GM12878 (cell line): ENCODE measurements around the gene GREB1. TPM values are rescaled to one million over a fixed set of nuclear protein-coding genes. Genes with fewer than 3 reads are reported as not detected.

Experiments used
- ATAC-seq: fragments of 200-7000 bp; cut with Tn5 transposase; 3 replicates; pipeline ENCODE4 v1.9.1; 2020; ENCODE audit warnings: mild to moderate bottlenecking, moderate library complexity
- BruUV-seq: library from RNA; stranded (reverse); fragments of 400-500 nt; replicated peaks from 2 replicates; lab custom pipeline; 2021; lab: Mats Ljungman, UMichigan
- CTCF ChIA-PET: fragments of 300-600 bp; sonication (Branson Sonifier 250); formaldehyde crosslinking; extraction: SDS; loops from one replicate; lab custom pipeline; 2021; ENCODE audit warnings: inconsistent platforms; lab: Yijun Ruan, JAX
- POLR2A ChIA-PET: fragments of 350-600 bp; formaldehyde crosslinking; extraction: SDS; loops from one replicate; lab custom pipeline; 2021; ENCODE audit warnings: inconsistent platforms; lab: Charles Lee
- RAD21 ChIA-PET: fragments of 300-600 bp; sonication (Branson Sonifier 250); formaldehyde crosslinking; loops from one replicate; lab custom pipeline; 2023; ENCODE audit warnings: antibody characterized with exemption; ENCODE audit not compliant: unreplicated experiment; lab: Charles Lee
- SMC1A ChIA-PET: fragments of 300-600 bp; sonication (Branson Sonifier 250); formaldehyde crosslinking; loops from one replicate; lab custom pipeline; 2023; ENCODE audit not compliant: unreplicated experiment, uncharacterized antibody; lab: Charles Lee
- DNase-seq: peaks from one replicate; pipeline ENCODE4 v3.0.0-alpha.2; 2011; ENCODE audit warnings: low read depth, low spot score
- FAIRE-seq: peaks from 3 replicates; lab custom pipeline; 2011; peaks lifted over from hg19 to GRCh38; lab: Jason Lieb, UNC
- H2AFZ ChIP-seq: 2 replicates; pipeline ENCODE4 v1.6.0; 2011; ENCODE audit warnings: low read depth, low read length, control low read depth; ENCODE audit not compliant: control insufficient read depth
- H3K27ac ChIP-seq: 2 replicates; pipeline ENCODE4 v1.5.1; 2011; ENCODE audit warnings: control low read depth; ENCODE audit not compliant: control insufficient read depth, insufficient read depth
- H3K27me3 ChIP-seq, 2 experiments: replicated peaks in 1 of 2; 2 replicates each; pipeline versions ENCODE4 v1.6.0 to v1.6.1; 2011; ENCODE audit warnings: low read length in 1 of 2; ENCODE audit not compliant: control insufficient read depth in 2 of 2, insufficient read depth in 2 of 2
- H3K36me3 ChIP-seq, 2 experiments: 2 replicates each; pipeline ENCODE4 v1.5.1; 2011; ENCODE audit warnings: low read length in 1 of 2; ENCODE audit not compliant: control insufficient read depth in 2 of 2, insufficient read depth in 2 of 2
- H3K4me1 ChIP-seq: 2 replicates; pipeline ENCODE4 v1.6.1; 2011; ENCODE audit warnings: mild to moderate bottlenecking, low read length, moderate library complexity, mixed read lengths; ENCODE audit not compliant: control insufficient read depth, insufficient read depth
- H3K4me2 ChIP-seq: 2 replicates; pipeline ENCODE4 v1.6.0; 2011; ENCODE audit warnings: control low read depth; ENCODE audit not compliant: control insufficient read depth, insufficient read depth
- H3K4me3 ChIP-seq: fragments of 200-600 bp; sonication (generic); 2 replicates; pipeline ENCODE4 v1.5.1; 2016
- H3K79me2 ChIP-seq: 2 replicates; pipeline ENCODE4 v1.6.0; 2011; ENCODE audit warnings: low read length; ENCODE audit not compliant: control insufficient read depth, insufficient read depth
- H3K9ac ChIP-seq: 2 replicates; pipeline ENCODE4 v1.8.0; 2011; ENCODE audit warnings: low read length, control low read depth, mixed read lengths; ENCODE audit not compliant: control insufficient read depth, insufficient read depth
- H3K9me3 ChIP-seq: replicated peaks from 3 replicates; pipeline ENCODE4 v1.5.1; 2011; ENCODE audit warnings: mild to moderate bottlenecking, low read length; ENCODE audit not compliant: control insufficient read depth, insufficient read depth
- H4K20me1 ChIP-seq: 2 replicates; pipeline ENCODE4 v1.6.0; 2011; ENCODE audit not compliant: control insufficient read depth, insufficient read depth
- CHD4 ChIP-seq: fragments of 200-600 bp; sonication (generic); IDR thresholded peaks from 2 replicates; pipeline ENCODE4 v1.6.1; 2016; ENCODE audit warnings: mild to moderate bottlenecking
- EGR1 ChIP-seq, 2 experiments: IDR thresholded peaks; 1 replicate in 1 of 2; 2 replicates in 1 of 2; pipeline ENCODE4 v1.6.1; 2011 to 2012; ENCODE audit warnings: low read depth in 2 of 2, low read length in 2 of 2, borderline replicate concordance in 1 of 2, mild to moderate bottlenecking in 1 of 2, moderate library complexity in 1 of 2
- IKZF1 ChIP-seq: fragments of 450-650 bp; conservative IDR thresholded peaks from 2 replicates; pipeline ENCODE4 v1.6.1; 2017; ENCODE audit warnings: antibody characterized with exemption, mild to moderate bottlenecking
- KLF5 ChIP-seq: fragments of 450-650 bp; IDR thresholded peaks from 2 replicates; pipeline ENCODE4 v1.6.1; 2014; ENCODE audit warnings: mild to moderate bottlenecking; ENCODE audit not compliant: partially characterized antibody
- MEF2A ChIP-seq: IDR thresholded peaks from 2 replicates; pipeline ENCODE4 v1.6.1; 2011; ENCODE audit warnings: low read depth, mild to moderate bottlenecking, low read length, moderate library complexity; ENCODE audit not compliant: insufficient read depth
- MYC ChIP-seq: IDR thresholded peaks from 2 replicates; pipeline ENCODE4 v1.6.1; 2011; ENCODE audit warnings: mild to moderate bottlenecking, low read length, moderate library complexity, inconsistent platforms; ENCODE audit not compliant: insufficient read depth, insufficient replicate concordance, insufficient read length, severe bottlenecking
- NFYA ChIP-seq: IDR thresholded peaks from 2 replicates; pipeline ENCODE4 v1.6.1; 2011; ENCODE audit warnings: low read depth, mild to moderate bottlenecking, low read length, improper control_type of control experiment, borderline replicate concordance
- POLR2AphosphoS5 ChIP-seq: IDR thresholded peaks from 2 replicates; pipeline ENCODE4 v1.6.1; 2011; ENCODE audit warnings: mild to moderate bottlenecking, low read length, inconsistent platforms
- RUNX3 ChIP-seq: IDR thresholded peaks from 2 replicates; pipeline ENCODE4 v1.6.1; 2012; ENCODE audit warnings: low read length, inconsistent platforms
- SIN3A ChIP-seq: IDR thresholded peaks from 2 replicates; pipeline ENCODE4 v1.6.1; 2012; ENCODE audit warnings: low read depth, low read length, improper control_type of control experiment
- SREBF1 ChIP-seq: IDR thresholded peaks from 2 replicates; pipeline ENCODE4 v1.6.1; 2012; ENCODE audit warnings: mild to moderate bottlenecking, low read length
- SREBF2 ChIP-seq: IDR thresholded peaks from 2 replicates; pipeline ENCODE4 v1.6.1; 2012; ENCODE audit warnings: mild to moderate bottlenecking, low read length
- SUPT20H ChIP-seq: IDR thresholded peaks from 2 replicates; pipeline ENCODE4 v1.6.1; 2011; ENCODE audit warnings: low read depth, mild to moderate bottlenecking, low read length, moderate library complexity, borderline replicate concordance; ENCODE audit not compliant: control insufficient read depth
- TAF1 ChIP-seq: IDR thresholded peaks from 2 replicates; pipeline ENCODE4 v1.6.1; 2011; ENCODE audit warnings: mild to moderate bottlenecking, low read depth, low read length, borderline replicate concordance
- TCF12 ChIP-seq: IDR thresholded peaks from 2 replicates; pipeline ENCODE4 v1.6.1; 2011; ENCODE audit warnings: low read depth, mild to moderate bottlenecking, low read length
- ZNF207 ChIP-seq: fragments of 450-650 bp; IDR thresholded peaks from 2 replicates; pipeline ENCODE4 v1.6.1; 2014; ENCODE audit warnings: antibody characterized with exemption, mild to moderate bottlenecking, borderline replicate concordance
- WGBS: methylation state at CpG from one replicate; pipeline ENCODE4 v1.1.6; 2016; ENCODE audit warnings: low lambda C conversion rate; ENCODE audit not compliant: insufficient replicate concordance, insufficient coverage; ENCODE audit errors: missing lambda C conversion rate; 5-methylcytosine and 5-hydroxymethylcytosine counted together
- in situ Hi-C: fragments of 300-500 bp; cut with MboI; formaldehyde crosslinking; loops from 9 replicates; pipeline ENCODE4 v1.14.3; 2018; ENCODE audit warnings: mixed read lengths
- intact Hi-C: fragments of 100-400 bp; cut with micrococcal nuclease; formaldehyde crosslinking; loops from one replicate; pipeline ENCODE4 v1.14.2; 2022; ENCODE audit not compliant: unreplicated experiment
- polyA plus RNA-seq, 11 experiments: library from polyadenylated mRNA; depleted of rRNA in 4 of 11; unstranded in 6 of 11; stranded (reverse) in 5 of 11; fragments of >200 nt; fragmentation: Nextera tagmentation in 4 of 11; fragmentation: Illumina TruSeq in 1 of 11; extraction: Ambion mirVana in 4 of 11; extraction: Trizol in 1 of 11; gene quantifications; 1 replicate in 1 of 11; 2 replicates in 10 of 11; pipeline versions ENCODE4 v1.2.1 to v1.2.3, GENCODE V29; 2011 to 2016; ENCODE audit warnings: inconsistent platforms in 2 of 11, missing spikeins in 2 of 11, low read depth in 1 of 11
- total RNA-seq, 4 experiments: library from RNA; depleted of rRNA in 3 of 4; stranded (reverse); fragments of >200 nt in 3 of 4; fragmentation: Illumina TruSeq in 1 of 4; extraction: Trizol in 1 of 4; gene quantifications; 2 replicates each; pipeline versions ENCODE4 v1.2.1 to v1.2.3, GENCODE V29; 2013 to 2021
- TF ChIP-seq, protein P1 (sequence below): fragments of 450-650 bp; IDR thresholded peaks from 2 replicates; pipeline ENCODE4 v1.6.1; 2017; ENCODE audit warnings: mild to moderate bottlenecking
- TF ChIP-seq, protein P2 (sequence below): fragments of 150-350 bp; IDR thresholded peaks from 2 replicates; pipeline ENCODE4 v1.6.1; 2014; ENCODE audit warnings: mild to moderate bottlenecking, low read depth, low read length
- TF ChIP-seq, protein P3 (sequence below): IDR thresholded peaks from 2 replicates; pipeline ENCODE4 v1.6.1; 2011; ENCODE audit warnings: low read depth, mild to moderate bottlenecking, low read length, moderate library complexity, borderline replicate concordance; ENCODE audit errors: extremely low read depth

Gene GREB1
- total and polyA plus RNA-seq, 10 of the 15 experiments (the other 5 are each of a cell fraction or from before 2014, with no cell fraction given), result 0.09 to 2.1 (median 0.37) TPM; not detected in 1

DNA sequence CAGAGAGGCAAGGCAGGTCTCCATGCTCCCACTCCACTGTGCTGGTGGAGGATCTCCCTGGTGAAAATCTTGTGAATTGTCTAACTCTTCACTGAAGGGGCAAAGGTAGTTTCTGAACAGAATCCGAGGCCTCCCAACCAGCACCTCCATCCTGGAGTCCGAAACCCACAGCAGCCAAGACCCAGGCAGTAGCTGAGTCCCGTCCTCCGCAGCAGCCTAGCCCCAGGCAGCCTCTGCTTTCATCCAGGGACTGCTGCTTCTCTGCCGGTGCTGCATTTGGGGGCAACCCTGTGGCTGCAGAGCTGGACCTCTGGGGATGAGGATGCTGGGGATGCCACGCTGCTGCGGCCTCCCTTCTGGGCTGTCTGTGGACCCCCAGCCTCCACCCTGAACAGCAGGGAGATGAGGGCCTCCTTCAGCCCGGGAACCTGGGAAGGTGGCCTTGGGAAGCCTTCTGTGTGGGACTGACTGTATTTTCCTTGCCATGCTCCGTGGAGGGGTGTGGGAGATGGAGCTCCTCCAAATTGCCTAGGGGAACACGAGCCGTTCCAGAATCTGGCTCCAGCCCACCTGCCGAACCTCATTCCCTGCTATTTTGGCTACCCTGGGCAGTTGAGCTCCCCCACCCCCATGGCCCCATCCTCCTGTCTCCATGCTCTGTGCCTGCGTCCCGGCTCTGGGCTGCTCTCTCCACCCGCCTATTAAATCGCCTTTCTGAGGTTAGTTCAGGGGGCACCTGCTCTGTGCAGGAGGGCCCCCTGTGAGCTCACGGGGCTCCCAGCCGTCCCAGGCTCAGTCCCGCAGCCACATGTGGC is 48.2 kb downstream of the GREB1 start:
- POLR2A ChIA-PET, result interaction anchor here (1.0 kb wide), 1 partner anchor 104 kb away, joined by 3 read pairs; no protein-coding TSS in a partner anchor
- Histone ChIP-seq H3K4me1 (no peaks in the 10 kb centered on the region), H3K27me3 (no peaks in the 10 kb centered on the region), H4K20me1 (no peaks in the 10 kb centered on the region), H2AFZ (no peak overlapping the region), H3K9ac (no peak overlapping the region), H3K79me2 (no peaks in the 10 kb centered on the region), H3K36me3 (no peaks in the 10 kb centered on the region), H3K4me2 (no peak overlapping the region), H3K4me3 (no peak overlapping the region), H3K27ac (no peak overlapping the region), H3K9me3 (no peaks in the 10 kb centered on the region; the same call in 2 of the 3 replicates)
- SMC1A ChIA-PET, result interaction anchor here (0.8 to 3.4 kb wide), 9 partner anchors 22 to 452 kb away, joined by 3 to 44 read pairs (median 5); a partner anchor contains a TSS
- ATAC-seq (no peak), DNase-seq (no peak), FAIRE-seq (no peak)
- RAD21 ChIA-PET, result interaction anchor here (1.3 to 4.6 kb wide), 5 partner anchors 17 to 450 kb away, joined by 3 to 55 read pairs (median 13); a partner anchor contains a TSS
- BruUV-seq, result no TSS peak
- 56% methylated on average over 19 of the region's 19 CpGs for WGBS
- intact Hi-C loops (loop anchor here (5.0 to 10.0 kb wide), 3 partner anchors 195 to 747 kb away; no protein-coding TSS in a partner anchor), in situ Hi-C loops (loop anchor here (5.0 kb wide), 3 partner anchors 105 to 745 kb away; a partner anchor contains a TSS)
- CTCF ChIA-PET, result interaction anchor here (0.6 to 8.2 kb wide), 36 partner anchors 8 to 450 kb away, joined by 3 to 206 read pairs (median 5); partner anchors contain the start of genes E2F6 and GREB1
- TF ChIP-seq SIN3A (no peak), POLR2AphosphoS5 (no peak), CHD4 (no peak), KLF5 (no peak), SUPT20H (no peak), MYC (no peak), EGR1 (IDR thresholded peaks at IDR 0.05; ENCODE audit: borderline replicate concordance in 1 of 2, low read depth in 2 of 2, low read length in 2 of 2) (no peak), NFYA (no peak), MEF2A (no peak), TCF12 (no peak), ZNF207 (no peak), RUNX3 (no peak), IKZF1 (no peak), SREBF2 (no peak), TAF1 (no peak), SREBF1 (no peak)
- TF ChIP-seq, protein P1, sequence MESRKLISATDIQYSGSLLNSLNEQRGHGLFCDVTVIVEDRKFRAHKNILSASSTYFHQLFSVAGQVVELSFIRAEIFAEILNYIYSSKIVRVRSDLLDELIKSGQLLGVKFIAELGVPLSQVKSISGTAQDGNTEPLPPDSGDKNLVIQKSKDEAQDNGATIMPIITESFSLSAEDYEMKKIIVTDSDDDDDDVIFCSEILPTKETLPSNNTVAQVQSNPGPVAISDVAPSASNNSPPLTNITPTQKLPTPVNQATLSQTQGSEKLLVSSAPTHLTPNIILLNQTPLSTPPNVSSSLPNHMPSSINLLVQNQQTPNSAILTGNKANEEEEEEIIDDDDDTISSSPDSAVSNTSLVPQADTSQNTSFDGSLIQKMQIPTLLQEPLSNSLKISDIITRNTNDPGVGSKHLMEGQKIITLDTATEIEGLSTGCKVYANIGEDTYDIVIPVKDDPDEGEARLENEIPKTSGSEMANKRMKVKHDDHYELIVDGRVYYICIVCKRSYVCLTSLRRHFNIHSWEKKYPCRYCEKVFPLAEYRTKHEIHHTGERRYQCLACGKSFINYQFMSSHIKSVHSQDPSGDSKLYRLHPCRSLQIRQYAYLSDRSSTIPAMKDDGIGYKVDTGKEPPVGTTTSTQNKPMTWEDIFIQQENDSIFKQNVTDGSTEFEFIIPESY, result no peak
- TF ChIP-seq, protein P2, sequence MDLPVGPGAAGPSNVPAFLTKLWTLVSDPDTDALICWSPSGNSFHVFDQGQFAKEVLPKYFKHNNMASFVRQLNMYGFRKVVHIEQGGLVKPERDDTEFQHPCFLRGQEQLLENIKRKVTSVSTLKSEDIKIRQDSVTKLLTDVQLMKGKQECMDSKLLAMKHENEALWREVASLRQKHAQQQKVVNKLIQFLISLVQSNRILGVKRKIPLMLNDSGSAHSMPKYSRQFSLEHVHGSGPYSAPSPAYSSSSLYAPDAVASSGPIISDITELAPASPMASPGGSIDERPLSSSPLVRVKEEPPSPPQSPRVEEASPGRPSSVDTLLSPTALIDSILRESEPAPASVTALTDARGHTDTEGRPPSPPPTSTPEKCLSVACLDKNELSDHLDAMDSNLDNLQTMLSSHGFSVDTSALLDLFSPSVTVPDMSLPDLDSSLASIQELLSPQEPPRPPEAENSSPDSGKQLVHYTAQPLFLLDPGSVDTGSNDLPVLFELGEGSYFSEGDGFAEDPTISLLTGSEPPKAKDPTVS, result no peak
- TF ChIP-seq, protein P3, sequence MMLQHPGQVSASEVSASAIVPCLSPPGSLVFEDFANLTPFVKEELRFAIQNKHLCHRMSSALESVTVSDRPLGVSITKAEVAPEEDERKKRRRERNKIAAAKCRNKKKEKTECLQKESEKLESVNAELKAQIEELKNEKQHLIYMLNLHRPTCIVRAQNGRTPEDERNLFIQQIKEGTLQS, result no peak
